GM12891 (cell line): ENCODE results near the gene TMEM184B.

Experiments
- PAX5 ChIP-seq: IDR thresholded peaks from 2 replicates; pipeline ENCODE4 v1.6.1; 2011; ENCODE audit warnings: low read length, moderate library complexity, mild to moderate bottlenecking; ENCODE audit not compliant: insufficient read depth, severe bottlenecking
- POLR2A ChIP-seq: IDR thresholded peaks from 2 replicates; pipeline ENCODE4 v1.6.1; 2011; ENCODE audit warnings: low read depth, low read length, control low read depth
- POLR2AphosphoS5 ChIP-seq: IDR thresholded peaks from 2 replicates; pipeline ENCODE4 v1.6.1; 2011; ENCODE audit warnings: low read depth, low read length, control low read depth
- SPI1 ChIP-seq: IDR thresholded peaks from 2 replicates; pipeline ENCODE4 v1.6.1; 2011; ENCODE audit warnings: low read depth, low read length, control low read depth

DNA sequence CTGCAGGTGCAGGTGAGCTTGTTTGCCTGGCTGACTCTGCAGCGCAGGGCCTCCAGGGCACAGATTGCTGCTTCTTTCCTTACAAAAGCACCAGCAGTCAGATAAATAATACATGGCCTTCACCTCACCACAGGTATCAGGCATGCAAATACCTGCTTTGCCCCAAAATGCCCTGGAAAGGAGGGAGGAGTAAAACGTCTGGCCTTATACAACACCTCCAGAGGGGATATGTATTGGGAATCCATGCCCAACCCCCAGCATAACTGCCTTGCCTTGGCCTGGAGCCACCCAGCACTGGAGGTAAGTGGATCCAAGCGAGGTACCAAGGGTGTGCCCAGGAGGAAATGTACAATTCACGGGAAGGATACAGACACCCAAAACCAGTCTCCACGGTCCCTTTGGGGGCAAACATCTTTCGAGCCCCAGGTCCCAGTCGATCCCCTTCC, 860 bp downstream of the TMEM184B start:
- TF ChIP-seq POLR2A (no peak), POLR2AphosphoS5 (no peak), PAX5 (no peak), SPI1 (no peak)
